DND-41 (cell line): ENCODE measurements around the gene PPP3CA.

Experiments
- CTCF ChIP-seq: IDR thresholded peaks from 2 replicates; pipeline ENCODE4 v1.5.1; 2012; ENCODE audit warnings: borderline replicate concordance, low read length, moderate library complexity, mild to moderate bottlenecking; ENCODE audit not compliant: poor library complexity, severe bottlenecking; ENCODE audit errors: extremely low read depth
- EZH2 ChIP-seq: IDR thresholded peaks from 3 replicates; pipeline ENCODE4 v1.6.1; 2012; ENCODE audit warnings: borderline replicate concordance, low read depth, mild to moderate bottlenecking, moderate library complexity, low read length, inconsistent platforms; ENCODE audit not compliant: severe bottlenecking

DNA sequence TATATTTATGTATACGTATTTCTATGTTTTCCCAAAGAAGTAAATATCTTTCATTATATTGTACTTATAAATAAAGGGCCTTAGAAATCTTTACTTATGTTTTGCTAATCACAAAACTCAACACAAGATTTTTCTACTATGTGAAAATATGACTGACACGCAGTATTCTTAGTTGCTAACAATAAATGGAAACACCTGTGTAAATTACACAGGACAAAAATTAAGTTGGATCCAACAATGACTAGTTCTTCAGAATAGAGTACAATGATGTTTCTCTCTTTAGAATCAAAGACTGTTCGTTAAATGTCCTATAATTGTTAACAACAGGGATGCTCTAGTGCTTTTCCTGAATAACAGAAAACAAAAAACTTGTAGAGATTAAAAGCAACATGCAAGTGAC is 96.1 kb downstream of the PPP3CA start:
- TF ChIP-seq CTCF (no peak), EZH2 (no peak)
